Measurements from ENCODE around the gene ADARB2. TPM values are rescaled to one million over a fixed set of nuclear protein-coding genes. Genes with fewer than 3 reads are reported as not detected.

The ADARB2 gene
- polyA plus RNA-seq, 3 donors: not detected

DNA sequence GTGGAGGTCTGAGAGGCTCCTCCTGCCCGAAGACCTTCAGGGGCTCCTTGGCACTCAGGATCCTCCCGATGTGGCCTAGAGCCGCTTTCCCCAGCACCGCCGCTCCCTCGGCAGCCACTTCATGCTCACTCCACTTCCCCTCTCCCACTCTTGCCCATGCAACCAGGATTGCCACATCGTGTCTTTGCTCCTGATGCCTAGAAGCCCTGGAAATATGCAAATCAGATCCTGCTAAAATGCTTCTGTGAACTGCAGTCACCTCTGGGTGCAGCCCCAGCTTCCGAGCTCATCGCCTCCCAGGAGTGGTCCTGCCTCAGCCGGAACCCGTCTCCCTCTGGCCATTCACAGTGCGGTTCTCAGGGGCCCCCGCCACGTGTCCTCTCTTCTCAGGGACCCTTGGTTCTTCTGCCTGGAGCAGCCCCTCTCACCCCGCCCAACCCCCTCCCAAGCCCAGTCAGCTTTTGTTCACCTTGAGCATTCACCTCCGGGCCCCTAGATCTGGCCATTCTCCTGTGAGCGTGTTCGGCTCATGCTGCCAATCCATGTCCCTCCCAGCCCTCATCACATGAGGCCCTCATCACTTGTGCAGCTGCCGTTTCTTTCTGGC is 175.5 kb downstream of the ADARB2 start:
- Histone ChIP-seq H3K36me3 (replicated peaks in 1 of 2; ENCODE audit: control insufficient read depth in 1 of 2, insufficient read depth in 2 of 2, low read length in 2 of 2) (no peaks in the 10 kb centered on the region), H4K20me1 (ENCODE audit: insufficient read depth, low read length) (no peaks in the 10 kb centered on the region), H3K27ac (ENCODE audit: low read depth in 1 of 2, low read length in 2 of 2) (no peak overlapping the region), H3K9me3 (replicated peaks in 1 of 2; ENCODE audit: control insufficient read depth in 1 of 2, insufficient read depth in 1 of 2, low read length in 2 of 2) (no peaks in the 10 kb centered on the region), H3K27me3 (ENCODE audit: control insufficient read depth in 2 of 2, insufficient read depth in 2 of 2, low read length in 2 of 2) (no peaks in the 10 kb centered on the region), H3K4me2 (replicated peaks; ENCODE audit: extremely low read depth, low read length, poor library complexity, severe bottlenecking) (no peak overlapping the region), H3K79me2 (ENCODE audit: insufficient read depth, low read length) (no peaks in the 10 kb centered on the region), H3K4me1 (ENCODE audit: control insufficient read depth in 1 of 2, insufficient read depth in 2 of 2, low read length in 2 of 2) (no peaks in the 10 kb centered on the region), H2AFZ (ENCODE audit: insufficient read depth, low read depth, low read length, poor library complexity, severe bottlenecking) (no peak overlapping the region), H3K4me3 (replicated peaks in 1 of 3; ENCODE audit: low read depth in 2 of 3, low read length in 3 of 3) (no peak overlapping the region), H3K9ac (ENCODE audit: insufficient read depth, low read length, poor library complexity, severe bottlenecking) (no peak overlapping the region)
- DNase-seq: no peak
- H3K4me1 Mint-ChIP-seq: no peaks in the 10 kb centered on the region
- peaks cover 0 to 8% (median 7%) of the 10 kb centered on the region in 3 donors for H3K27me3 Mint-ChIP-seq (ENCODE audit: low read depth in 3 of 3)
- TF ChIP-seq, protein P1, sequence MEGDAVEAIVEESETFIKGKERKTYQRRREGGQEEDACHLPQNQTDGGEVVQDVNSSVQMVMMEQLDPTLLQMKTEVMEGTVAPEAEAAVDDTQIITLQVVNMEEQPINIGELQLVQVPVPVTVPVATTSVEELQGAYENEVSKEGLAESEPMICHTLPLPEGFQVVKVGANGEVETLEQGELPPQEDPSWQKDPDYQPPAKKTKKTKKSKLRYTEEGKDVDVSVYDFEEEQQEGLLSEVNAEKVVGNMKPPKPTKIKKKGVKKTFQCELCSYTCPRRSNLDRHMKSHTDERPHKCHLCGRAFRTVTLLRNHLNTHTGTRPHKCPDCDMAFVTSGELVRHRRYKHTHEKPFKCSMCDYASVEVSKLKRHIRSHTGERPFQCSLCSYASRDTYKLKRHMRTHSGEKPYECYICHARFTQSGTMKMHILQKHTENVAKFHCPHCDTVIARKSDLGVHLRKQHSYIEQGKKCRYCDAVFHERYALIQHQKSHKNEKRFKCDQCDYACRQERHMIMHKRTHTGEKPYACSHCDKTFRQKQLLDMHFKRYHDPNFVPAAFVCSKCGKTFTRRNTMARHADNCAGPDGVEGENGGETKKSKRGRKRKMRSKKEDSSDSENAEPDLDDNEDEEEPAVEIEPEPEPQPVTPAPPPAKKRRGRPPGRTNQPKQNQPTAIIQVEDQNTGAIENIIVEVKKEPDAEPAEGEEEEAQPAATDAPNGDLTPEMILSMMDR (IDR thresholded peaks at IDR 0.05): no peak
- no peaks in the 10 kb centered on the region for H3K36me3 Mint-ChIP-seq
- no peak overlapping the region for H3K4me3 Mint-ChIP-seq
- H3K27ac Mint-ChIP-seq: no peak overlapping the region
- intact Hi-C loops (cut with micrococcal nuclease): no loop called here
- H3K9me3 Mint-ChIP-seq: peaks cover 0 to 4% (median 0%) of the 10 kb centered on the region in 7 donors
- WGBS (ENCODE audit: insufficient coverage): 77% methylated on average over 19 of the region's 19 CpGs

DNA sequence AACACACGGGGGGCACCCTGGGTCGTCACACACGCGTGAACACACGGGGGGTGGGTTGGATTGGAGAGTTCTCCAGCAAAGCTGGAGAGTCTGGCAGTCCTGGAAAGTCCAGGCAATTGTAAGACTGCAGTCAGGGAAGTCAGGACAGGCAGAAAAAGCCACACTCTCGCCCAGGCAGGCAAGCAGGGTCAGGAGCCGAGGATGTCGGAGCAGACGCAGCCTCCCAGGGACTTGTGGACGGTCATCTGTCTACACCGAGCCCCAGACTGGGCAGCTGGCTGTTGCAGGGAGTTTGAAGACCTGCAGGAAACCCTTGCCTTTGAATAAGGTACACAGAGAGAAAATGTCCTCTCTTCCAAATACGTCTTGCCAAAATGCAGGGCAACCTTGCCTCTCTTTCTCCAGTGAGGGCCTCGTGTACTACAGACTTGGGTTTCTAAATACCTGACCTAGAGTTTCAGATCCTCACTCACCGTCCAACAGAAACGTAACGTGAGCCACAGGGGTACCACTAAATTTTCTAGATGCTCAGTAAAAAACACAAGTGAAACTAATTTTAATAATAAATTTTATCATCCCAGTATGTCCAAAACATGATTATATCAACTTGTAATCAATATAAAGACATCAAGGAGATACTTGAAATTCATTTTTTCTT is 176.7 kb downstream of the ADARB2 start:
- Mint-ChIP-seq H3K9me3 (peaks cover 0 to 4% (median 0%) of the 10 kb centered on the region in 7 donors), H3K4me1 (no peaks in the 10 kb centered on the region), H3K27me3 (ENCODE audit: low read depth in 3 of 3) (peaks cover 0 to 8% (median 7%) of the 10 kb centered on the region in 3 donors), H3K36me3 (no peaks in the 10 kb centered on the region), H3K27ac (no peak overlapping the region), H3K4me3 (no peak overlapping the region)
- no peaks in the 10 kb centered on the region for H3K9me3 ChIP-seq (replicated peaks in 1 of 2; ENCODE audit: control insufficient read depth in 1 of 2, insufficient read depth in 1 of 2, low read length in 2 of 2)
- 84% methylated on average over 12 of the region's 16 CpGs for WGBS (ENCODE audit: insufficient coverage)
- H4K20me1 ChIP-seq (ENCODE audit: insufficient read depth, low read length): no peaks in the 10 kb centered on the region
- H3K9ac ChIP-seq (ENCODE audit: insufficient read depth, low read length, poor library complexity, severe bottlenecking): no peak overlapping the region
- no peak overlapping the region for H3K27ac ChIP-seq (ENCODE audit: low read depth in 1 of 2, low read length in 2 of 2)
- H3K27me3 ChIP-seq (ENCODE audit: control insufficient read depth in 2 of 2, insufficient read depth in 2 of 2, low read length in 2 of 2): no peaks in the 10 kb centered on the region
- H2AFZ ChIP-seq (ENCODE audit: insufficient read depth, low read depth, low read length, poor library complexity, severe bottlenecking): no peak overlapping the region
- H3K4me1 ChIP-seq (ENCODE audit: control insufficient read depth in 1 of 2, insufficient read depth in 2 of 2, low read length in 2 of 2): no peaks in the 10 kb centered on the region
- TF ChIP-seq, protein P1 (IDR thresholded peaks at IDR 0.05): no peak
- no peak for DNase-seq
- intact Hi-C loops (cut with micrococcal nuclease): no loop called here
- H3K79me2 ChIP-seq (ENCODE audit: insufficient read depth, low read length): no peaks in the 10 kb centered on the region
- no peak overlapping the region for H3K4me2 ChIP-seq (replicated peaks; ENCODE audit: extremely low read depth, low read length, poor library complexity, severe bottlenecking)
- no peaks in the 10 kb centered on the region for H3K36me3 ChIP-seq (replicated peaks in 1 of 2; ENCODE audit: control insufficient read depth in 1 of 2, insufficient read depth in 2 of 2, low read length in 2 of 2)
- no peak overlapping the region for H3K4me3 ChIP-seq (replicated peaks in 1 of 3; ENCODE audit: low read depth in 2 of 3, low read length in 3 of 3)
